KMS-11 (cell line): ENCODE results near the gene FOXL1.

Experiments used
- H2AFZ ChIP-seq: fragments of 200-600 bp; sonication (generic); 2 replicates; pipeline ENCODE4 v1.6.1; 2016; ENCODE audit warnings: antibody characterized with exemption, mixed run types, low read depth
- H3K27ac ChIP-seq: fragments of 200-600 bp; sonication (generic); 2 replicates; pipeline ENCODE4 v1.6.1; 2016; ENCODE audit warnings: mild to moderate bottlenecking, mixed run types
- H3K27me3 ChIP-seq: fragments of 200-600 bp; sonication (generic); 2 replicates; pipeline ENCODE4 v1.6.1; 2017; ENCODE audit warnings: mild to moderate bottlenecking, low read depth, mixed run types, moderate library complexity; ENCODE audit not compliant: insufficient read depth
- H3K36me3 ChIP-seq: fragments of 200-600 bp; sonication (generic); 2 replicates; pipeline ENCODE4 v1.6.1; 2017; ENCODE audit warnings: mild to moderate bottlenecking, mixed run types; ENCODE audit not compliant: insufficient read depth
- H3K4me1 ChIP-seq: fragments of 200-600 bp; sonication (generic); 2 replicates; pipeline ENCODE4 v1.6.1; 2016; ENCODE audit warnings: mild to moderate bottlenecking, low read depth, mixed run types; ENCODE audit not compliant: poor library complexity, severe bottlenecking
- H3K4me2 ChIP-seq: fragments of 200-600 bp; sonication (generic); 2 replicates; pipeline ENCODE4 v1.7.0; 2016; ENCODE audit warnings: mild to moderate bottlenecking, mixed run types
- H3K4me3 ChIP-seq: fragments of 200-600 bp; sonication (generic); IDR thresholded peaks from 2 replicates; pipeline ENCODE4 v1.6.1; 2017; ENCODE audit warnings: low read depth, low read length, mixed read lengths; ENCODE audit not compliant: insufficient read depth
- H3K79me2 ChIP-seq: fragments of 200-600 bp; sonication (generic); 2 replicates; pipeline ENCODE4 v1.6.1; 2016; ENCODE audit warnings: low read depth, mixed run types; ENCODE audit not compliant: insufficient read depth
- H3K9ac ChIP-seq: fragments of 200-600 bp; sonication (generic); 2 replicates; pipeline ENCODE4 v1.6.1; 2016; ENCODE audit warnings: mild to moderate bottlenecking, mixed run types
- H4K20me1 ChIP-seq: fragments of 200-600 bp; sonication (generic); 2 replicates; pipeline ENCODE4 v1.6.1; 2016; ENCODE audit warnings: mild to moderate bottlenecking, mixed run types; ENCODE audit not compliant: insufficient read depth
- CTCF ChIP-seq: fragments of 200-600 bp; sonication (generic); conservative IDR thresholded peaks from 2 replicates; pipeline ENCODE4 v1.6.1; 2017; ENCODE audit warnings: low read depth, mild to moderate bottlenecking, antibody characterized with exemption, low read length, moderate library complexity, mixed read lengths

Gene FOXL1

DNA sequence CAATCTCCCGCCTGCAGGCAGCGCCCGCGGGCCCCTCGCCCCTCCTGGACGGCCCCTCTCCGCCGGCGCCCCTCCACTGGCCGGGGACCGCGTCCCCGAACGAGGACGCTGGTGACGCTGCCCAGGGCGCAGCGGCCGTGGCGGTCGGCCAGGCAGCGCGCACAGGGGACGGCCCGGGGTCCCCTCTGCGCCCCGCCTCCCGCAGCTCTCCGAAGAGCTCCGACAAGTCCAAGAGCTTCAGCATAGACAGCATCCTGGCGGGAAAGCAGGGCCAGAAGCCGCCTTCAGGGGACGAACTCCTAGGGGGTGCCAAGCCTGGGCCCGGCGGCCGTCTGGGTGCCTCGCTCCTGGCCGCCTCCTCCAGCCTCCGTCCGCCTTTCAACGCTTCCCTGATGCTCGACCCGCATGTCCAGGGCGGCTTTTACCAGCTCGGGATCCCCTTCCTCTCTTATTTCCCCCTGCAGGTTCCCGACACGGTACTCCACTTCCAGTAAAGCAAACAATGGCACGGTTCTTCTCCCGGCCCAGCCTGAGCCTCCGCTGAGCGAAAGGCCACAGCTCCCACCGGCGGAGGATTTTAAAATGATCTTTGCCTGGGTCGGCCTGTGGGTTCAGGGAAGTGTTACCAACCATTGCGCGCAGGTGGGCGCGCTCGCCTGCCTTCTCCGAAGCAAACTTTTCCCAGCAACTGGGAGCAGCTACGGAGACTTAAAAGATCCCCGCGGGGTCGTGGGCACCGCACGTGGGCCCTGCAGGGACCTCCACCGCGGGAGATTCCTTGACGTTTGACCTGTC is 1.1 kb downstream of the FOXL1 start:
- Histone ChIP-seq H3K79me2 (no peaks in the 10 kb centered on the region), H3K27me3 (peaks cover 4% of the 10 kb centered on the region; the same call in 1 of the 2 replicates), H3K9ac (no peak overlapping the region), H3K4me2 (no peak overlapping the region), H3K27ac (no peak overlapping the region), H4K20me1 (no peaks in the 10 kb centered on the region), H3K36me3 (no peaks in the 10 kb centered on the region), H3K4me1 (no peaks in the 10 kb centered on the region), H3K4me3 (no peak overlapping the region), H2AFZ (no peak overlapping the region)
- TF ChIP-seq CTCF, result no peak

DNA sequence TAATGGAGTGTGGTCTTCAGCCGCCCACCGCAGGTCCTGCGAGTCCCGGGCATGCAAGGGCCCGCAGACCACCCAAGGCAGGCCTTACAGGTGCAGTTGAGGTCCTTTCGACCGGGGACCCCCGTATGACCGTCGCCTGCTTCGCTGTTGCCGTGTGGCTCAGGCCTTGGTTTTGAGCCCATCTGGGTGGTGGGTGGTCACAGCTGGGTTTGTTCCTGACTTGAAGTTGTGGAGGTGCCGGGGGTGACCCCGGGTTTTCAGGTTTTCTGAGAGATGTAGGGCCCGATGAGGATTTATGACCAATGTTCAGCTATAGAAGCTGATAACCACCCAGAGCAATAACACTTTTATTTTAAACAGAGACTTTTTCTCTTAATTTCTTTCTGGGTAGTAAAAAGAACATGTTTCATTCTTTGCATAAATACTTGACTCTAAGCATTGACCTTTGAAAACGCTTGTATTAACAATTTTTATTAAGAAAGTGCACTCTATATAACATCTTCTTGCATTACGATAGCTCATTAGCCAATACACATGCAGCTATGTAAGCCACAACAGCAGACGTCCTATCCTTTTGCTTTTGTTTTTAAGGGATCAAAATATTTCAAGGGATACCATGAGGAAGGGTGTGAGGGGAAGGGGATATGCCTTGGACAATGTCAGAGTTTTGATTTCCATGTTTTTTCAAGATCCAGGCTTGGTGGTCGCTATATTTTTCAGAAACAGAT is 1.9 kb downstream of the FOXL1 start:
- Histone ChIP-seq H3K36me3 (no peaks in the 10 kb centered on the region), H3K27me3 (peaks cover 4% of the 10 kb centered on the region; the same call in 1 of the 2 replicates), H3K9ac (no peak overlapping the region), H3K4me2 (no peak overlapping the region), H4K20me1 (no peaks in the 10 kb centered on the region), H3K27ac (no peak overlapping the region), H3K4me1 (no peaks in the 10 kb centered on the region), H3K79me2 (no peaks in the 10 kb centered on the region), H3K4me3 (no peak overlapping the region), H2AFZ (no peak overlapping the region)
- no peak for TF ChIP-seq CTCF

DNA sequence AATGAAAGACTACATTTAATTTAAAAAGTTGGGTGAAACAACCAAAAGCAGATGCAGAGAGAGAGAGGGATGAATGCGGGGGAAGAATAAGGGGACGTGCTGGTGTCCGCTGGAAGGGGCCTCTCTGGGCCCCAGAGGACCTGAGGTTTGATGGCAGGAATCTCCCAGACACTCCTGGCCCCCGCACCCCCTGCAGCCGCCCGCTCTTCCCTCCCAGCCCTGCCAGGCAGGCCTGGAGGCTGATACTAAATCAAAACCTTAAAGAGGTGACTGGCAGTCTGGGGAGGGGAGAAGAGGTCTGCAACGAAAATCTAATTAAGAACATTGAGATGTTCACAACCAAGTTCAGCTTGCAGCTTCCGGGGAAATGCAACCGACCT is 2.4 kb downstream of the FOXL1 start:
- no peak overlapping the region for H3K9ac ChIP-seq
- no peak overlapping the region for H2AFZ ChIP-seq
- no peaks in the 10 kb centered on the region for H3K36me3 ChIP-seq
- no peaks in the 10 kb centered on the region for H3K4me1 ChIP-seq
- H4K20me1 ChIP-seq, result no peaks in the 10 kb centered on the region
- H3K4me2 ChIP-seq, result no peak overlapping the region
- H3K4me3 ChIP-seq, result no peak overlapping the region
- peaks cover 4% of the 10 kb centered on the region; the same call in 1 of the 2 replicates for H3K27me3 ChIP-seq
- TF ChIP-seq CTCF, result no peak
- H3K27ac ChIP-seq, result no peak overlapping the region
- H3K79me2 ChIP-seq, result no peaks in the 10 kb centered on the region

DNA sequence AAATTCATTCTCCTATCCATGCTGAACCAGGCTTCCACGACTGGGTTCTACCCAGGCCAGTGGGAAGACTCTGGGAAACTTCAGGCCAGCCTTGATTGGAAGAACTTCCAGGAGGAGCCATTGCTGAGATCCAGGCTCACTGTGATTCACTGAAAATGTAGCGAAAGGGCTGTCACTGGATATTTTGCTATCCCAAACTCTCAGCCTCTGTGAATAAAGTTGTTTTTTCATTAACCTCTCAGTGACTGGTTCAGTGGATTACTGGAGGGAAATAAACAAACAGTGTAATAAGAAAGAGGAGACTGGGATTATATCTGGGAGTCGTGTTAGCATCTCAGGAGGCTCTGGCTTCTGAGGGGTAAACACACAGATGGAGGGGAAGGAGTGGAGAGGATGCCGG is 3.1 kb downstream of the FOXL1 start:
- H2AFZ ChIP-seq, result no peak overlapping the region
- H4K20me1 ChIP-seq, result no peaks in the 10 kb centered on the region
- H3K79me2 ChIP-seq, result no peaks in the 10 kb centered on the region
- H3K27me3 ChIP-seq, result peaks cover 4% of the 10 kb centered on the region; the same call in 1 of the 2 replicates
- H3K27ac ChIP-seq, result no peak overlapping the region
- no peak for TF ChIP-seq CTCF
- no peak overlapping the region for H3K4me2 ChIP-seq
- H3K9ac ChIP-seq, result no peak overlapping the region
- H3K4me3 ChIP-seq, result no peak overlapping the region
- no peaks in the 10 kb centered on the region for H3K4me1 ChIP-seq
- H3K36me3 ChIP-seq, result no peaks in the 10 kb centered on the region
